Fibroblast of gingiva (primary cell): ENCODE measurements around the gene PLXNC1.

Source experiments
- DNase-seq: peaks from one replicate; pipeline ENCODE4 v3.0.0-alpha.2; 2011; ENCODE audit warnings: low read depth

The PLXNC1 gene

DNA sequence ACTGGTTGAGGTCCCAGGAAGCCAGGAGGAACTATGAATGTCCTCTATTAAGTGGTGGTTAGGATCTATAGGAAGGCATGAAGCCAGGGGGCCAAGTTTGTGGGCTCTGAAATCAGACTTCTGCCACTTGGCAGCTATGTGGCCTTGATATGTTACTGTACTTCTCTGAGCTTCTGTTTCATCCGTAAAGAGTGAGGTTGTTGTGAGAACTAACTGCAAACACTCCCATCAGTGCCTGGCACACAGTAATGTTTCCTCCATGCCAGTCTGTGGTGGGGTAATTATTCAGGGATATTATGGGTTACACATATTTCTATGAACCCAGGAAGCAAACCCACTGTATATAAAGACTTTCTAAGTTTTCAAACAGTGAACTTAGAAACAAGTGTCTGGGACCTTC lies 57.4 kb downstream of the PLXNC1 start:
- no peak for DNase-seq

DNA sequence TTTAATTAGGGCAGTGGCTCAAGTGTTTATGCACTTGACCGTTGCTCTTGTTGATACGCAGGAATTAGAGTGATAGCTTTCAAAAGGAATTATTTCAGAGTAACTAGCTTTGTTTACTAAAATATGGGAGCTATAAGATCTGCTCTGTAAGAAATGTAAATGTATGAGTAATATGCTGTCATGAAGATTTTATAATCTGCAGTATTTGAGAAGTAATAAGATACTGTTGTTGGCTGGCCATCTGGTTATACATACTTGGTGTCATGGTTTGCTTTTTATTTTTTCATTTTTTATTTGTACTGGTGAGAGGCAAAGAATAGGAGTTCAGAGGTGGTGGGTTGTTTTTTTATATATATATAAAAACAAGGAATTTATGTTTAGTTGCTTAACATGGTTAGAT lies 58.5 kb downstream of the PLXNC1 start:
- DNase-seq = no peak

DNA sequence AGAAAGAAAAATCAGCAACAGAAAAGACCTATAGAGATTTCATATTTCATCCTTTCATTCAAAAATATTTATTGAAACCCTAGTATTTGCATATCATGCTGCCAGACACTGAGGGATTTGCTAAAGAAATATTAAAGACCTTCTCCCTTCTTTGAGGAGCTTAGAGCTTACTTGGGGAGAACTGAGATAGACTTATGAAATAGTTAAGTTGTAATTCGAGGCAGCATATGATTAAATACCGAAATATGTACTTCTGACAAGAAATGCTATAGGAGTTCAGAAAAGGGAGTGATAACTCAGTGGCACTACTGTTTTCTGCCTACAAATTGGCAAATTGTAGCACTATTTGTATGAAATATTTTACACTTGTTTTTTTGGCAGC lies 59.1 kb downstream of the PLXNC1 start:
- no peak for DNase-seq

DNA sequence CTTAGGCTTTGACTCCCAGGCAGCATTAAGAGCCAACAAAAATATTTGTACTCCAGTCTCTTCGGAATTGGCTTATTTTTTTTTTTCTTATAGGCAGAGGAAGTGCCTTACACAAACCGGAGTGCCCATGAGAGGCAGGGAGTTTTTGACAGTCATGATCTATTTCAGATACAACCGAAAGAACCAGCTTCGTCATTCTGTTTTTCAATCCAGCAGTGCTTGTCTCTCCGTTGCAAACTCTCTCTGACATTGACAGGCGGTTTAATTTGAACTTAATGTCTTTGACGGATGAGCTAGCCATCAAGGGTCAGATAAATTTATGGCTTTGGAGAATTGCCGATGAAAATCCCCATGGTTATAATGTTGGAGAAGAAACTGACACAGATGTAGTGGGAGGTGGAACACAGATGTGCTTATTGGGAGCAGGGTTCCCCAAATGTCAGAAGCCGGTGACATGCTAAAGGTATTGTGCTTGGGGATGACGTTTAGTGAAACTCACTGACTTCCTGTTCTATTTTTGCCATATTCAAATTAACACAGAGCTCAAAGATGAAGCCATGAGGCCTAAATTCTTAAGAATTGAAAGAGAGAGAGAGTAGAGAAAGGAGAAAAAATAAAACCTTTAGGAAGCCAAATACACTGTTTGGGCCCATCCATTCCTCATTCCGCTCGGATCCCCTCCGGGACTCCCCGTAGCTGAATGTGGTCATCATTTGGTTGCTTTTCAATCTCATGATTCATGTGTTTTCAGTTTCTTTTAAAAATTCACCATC lies 59.7 kb downstream of the PLXNC1 start:
- DNase-seq = no peak

DNA sequence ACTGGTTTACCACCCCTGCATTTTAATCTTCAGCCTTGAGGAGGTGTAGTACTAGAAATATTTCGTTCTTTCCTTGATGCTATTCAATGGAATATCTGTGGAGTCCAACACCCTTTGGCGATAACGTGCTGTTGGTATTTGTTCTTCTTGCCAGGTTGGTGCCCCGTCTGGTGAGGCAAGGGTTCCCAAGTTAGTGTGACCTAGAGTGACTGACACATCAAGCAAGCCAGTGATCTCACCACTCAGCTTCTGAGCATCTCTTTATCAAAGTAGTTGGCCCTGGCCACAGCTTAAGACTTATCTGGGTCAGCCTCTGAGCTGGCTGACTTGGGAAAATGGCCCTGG lies 60.2 kb downstream of the PLXNC1 start:
- DNase-seq = no peak

DNA sequence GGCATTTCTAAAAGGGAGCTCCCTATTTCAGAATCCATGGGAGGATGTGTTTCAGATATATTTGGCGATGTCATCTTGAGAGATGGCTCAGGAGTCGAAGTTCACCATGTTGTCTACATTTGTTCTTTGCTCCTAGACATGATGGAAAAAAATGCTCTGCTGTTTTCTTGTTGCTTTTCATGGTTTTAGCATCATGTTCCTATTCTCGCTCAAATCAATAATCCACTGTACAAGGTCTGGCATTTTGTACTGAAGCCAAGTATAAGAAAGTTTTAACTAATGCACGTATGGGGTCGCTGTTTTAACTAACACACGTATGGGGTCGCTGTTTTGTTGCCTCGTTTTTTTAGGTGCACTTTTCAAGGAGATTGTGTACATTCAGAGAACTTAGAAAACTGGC lies 60.9 kb downstream of the PLXNC1 start:
- DNase-seq = no peak

DNA sequence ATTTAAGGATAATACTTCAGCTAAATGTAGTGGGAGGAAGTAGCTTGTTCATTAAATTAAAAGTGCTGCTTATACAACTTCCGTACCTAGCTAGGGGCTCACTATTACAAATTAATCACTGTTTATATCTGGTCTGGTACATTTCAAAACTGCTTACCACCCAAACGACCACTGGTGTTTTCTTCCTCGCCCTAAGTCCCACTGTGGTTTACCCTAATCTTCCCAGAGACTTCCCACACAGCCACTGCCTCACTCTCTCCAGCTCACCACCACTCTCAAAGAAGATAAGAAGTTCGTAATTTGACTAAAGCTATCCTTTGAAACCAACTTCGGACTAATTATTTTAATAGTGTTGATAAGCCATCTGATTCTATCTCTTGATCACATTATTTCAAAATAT lies 62.6 kb downstream of the PLXNC1 start:
- DNase-seq = no peak

DNA sequence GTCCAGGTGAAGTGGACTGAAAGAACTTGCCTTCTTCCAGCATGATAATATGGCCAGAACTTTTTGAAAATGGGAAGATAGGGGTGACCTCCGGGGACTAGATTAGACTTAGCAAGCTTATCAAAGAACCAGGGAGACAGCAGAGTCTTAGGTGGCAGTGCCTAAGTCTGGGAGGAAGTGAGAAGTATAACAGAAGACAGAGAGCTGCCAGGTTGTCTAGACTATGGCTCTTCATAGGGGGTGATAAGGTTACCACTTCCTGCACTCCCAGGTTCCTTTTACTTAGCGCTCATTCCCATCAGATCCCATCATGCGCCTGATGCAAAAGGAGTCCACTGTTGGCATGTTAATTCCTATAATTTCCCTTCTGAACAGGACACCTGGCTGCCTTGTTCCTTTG lies 69.9 kb downstream of the PLXNC1 start:
- DNase-seq = no peak

DNA sequence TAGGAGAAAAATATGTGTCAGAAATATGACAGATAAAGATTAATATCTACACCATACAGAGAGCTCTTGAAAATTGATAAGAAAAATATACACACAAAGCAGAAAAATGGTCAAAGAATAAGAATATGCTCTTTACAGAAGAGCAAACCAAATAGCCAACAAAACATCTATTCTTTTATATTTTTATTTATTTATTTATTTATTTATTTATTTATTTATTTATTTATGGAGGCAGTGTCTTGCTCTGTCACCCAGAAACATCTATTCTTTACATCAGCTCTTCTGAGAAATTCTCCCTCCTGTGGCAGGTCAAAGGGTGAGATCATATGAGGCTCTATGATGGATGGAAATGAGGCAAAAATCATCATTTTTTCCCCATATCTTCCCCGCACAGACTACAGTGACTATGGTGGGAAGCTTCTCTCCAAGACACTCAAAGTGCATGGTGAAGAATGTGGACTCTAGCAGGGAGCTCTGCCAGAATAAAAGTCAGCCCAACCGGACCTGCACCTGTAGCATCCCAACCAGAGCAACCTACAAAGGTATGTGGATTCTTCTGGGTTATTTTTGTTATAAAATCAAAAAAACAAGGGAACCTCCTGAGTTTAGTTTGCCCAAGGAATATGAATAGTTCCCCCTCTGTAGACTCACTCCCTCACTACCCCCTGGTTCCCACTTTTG lies 71.4 kb downstream of the PLXNC1 start:
- DNase-seq = no peak

DNA sequence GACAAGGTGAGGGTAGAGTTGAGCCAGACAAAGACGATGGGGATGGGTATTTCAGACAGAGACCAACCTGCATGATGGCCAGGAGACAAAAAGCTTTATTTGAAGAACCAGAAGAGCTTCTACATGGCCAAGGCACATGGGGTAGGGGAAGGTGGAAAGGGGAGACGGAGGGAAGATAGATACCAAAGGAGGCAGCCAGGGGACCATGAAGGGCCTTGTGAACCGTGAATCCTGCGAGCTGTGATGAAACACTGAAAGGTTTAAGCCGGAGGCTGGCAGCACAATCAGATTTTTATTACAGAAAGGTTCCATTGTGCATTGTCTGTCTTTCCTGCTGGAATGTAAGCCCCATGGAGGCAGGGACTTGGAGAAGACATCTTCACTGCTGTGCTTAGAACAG lies 72.4 kb downstream of the PLXNC1 start:
- DNase-seq = no peak

DNA sequence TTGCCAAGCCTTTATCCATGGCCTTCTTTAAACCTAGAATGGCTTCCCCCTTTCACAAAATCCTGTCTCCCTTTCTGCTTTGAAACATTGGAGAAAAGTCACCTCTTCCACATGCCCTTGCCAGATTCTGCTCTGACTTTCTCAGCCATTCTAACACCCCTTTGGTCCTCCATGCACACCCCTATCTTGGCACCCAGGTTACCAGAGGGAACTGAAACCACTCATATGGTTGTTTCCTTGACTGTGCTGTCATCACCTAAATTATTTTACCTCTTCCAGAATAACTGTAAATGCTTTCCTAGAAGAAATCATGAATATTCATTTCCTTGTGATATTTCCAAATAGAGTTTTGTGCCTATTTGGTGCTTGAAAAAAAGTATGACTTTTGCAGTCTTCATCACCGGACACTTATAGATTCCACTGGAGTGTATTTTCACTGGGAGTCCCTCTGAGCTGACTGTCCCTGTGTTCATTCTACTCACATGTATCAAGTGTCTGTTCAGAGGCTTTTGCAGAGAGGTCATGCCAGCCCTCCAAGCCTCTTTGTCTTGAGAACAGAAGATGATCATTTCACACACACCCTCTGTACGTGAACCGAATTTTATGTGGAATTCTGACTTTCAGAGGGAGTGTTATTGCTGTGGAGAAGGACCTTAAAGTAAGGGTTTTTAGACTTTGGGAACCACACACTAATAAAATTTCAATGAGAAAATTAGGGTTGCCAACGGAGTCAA lies 74.1 kb downstream of the PLXNC1 start:
- no peak for DNase-seq

DNA sequence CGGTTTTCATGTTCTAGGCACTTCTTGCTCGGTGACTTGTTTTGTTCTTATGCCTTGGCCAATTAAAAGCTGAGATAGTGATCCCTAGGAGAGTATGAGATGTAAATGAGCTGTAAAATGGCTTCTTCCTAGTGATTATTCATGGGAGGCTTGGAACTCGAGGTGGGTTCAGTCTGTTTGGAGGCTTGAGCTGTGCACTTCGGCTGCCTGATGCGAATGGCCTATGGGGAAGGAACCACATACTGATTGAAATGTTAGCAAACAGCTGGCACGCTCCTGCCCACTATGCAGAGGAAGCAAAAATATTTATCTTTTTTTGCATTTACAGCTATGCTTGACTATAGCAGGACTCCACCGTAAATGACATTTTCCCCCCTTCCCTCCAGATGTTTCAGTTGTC lies 75.5 kb downstream of the PLXNC1 start:
- no peak for DNase-seq

DNA sequence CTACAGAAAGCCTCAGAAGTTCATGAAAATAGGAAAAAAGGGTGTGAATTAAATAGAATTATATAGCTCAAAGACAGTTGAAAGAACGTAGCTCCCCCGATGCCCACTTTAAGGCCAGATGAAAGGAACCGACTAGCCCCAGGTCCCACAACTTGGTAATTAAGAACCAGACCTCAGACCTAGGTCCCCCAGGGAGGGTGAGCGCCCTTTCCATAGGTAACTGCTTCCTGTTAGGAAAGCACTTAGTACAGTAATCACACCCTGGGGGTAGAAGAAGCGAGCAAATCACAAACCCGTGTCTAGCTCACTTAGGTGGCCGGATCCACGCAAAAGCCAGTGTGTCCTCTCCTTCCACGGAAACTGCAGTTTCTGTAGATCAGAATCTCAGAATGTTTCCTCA lies 77.1 kb downstream of the PLXNC1 start:
- DNase-seq = no peak

DNA sequence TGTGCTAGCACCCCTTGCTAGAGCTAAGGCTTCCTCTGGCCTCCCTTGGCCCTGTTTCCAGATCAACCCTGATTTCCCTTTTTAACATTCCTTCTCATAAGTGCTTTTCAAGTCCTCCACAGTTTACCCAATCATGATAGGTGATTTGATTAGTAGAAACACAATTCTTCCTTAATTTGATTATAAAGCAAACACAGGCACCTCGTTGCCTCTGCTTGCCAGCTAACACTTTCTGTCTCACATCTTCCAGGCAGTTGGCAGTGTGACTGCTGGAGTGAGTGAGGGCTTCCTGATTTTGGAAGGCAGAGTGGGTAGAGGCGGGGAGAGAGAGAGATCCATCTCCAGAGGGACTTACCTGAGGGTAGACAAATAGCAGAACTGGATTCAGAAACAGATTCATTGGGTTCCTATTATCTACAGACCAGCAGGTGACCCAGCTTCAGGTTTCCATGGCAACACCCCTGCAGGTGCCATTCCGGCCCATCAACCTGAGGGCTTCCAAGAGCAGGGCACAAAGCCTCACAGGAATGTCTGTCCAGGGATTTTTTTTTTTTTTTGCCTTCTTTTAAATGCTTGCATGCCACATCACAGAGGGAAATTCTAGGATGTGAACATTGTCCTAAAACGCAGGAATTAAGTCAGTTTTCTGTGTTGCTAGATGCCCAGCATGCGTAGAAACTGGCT lies 77.7 kb downstream of the PLXNC1 start:
- DNase-seq = no peak

DNA sequence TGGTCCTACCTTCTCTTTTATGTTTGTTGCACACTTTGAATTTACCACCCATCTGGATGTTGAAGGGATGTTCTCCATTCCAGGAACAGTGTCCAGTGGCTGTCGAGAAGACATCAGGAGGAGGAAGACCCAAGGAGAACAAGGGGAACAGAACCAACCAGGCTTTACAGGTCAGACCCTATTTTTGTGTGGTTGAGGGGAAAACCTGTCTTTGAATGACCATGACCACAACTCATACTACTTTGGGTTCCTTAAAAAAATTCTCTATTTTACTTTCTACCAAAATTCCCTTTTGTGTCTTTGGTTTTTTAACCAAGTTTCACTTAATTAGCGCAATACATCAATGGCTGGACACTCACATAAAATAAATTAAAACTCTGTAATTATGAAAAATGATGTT lies 78.7 kb downstream of the PLXNC1 start:
- DNase-seq = no peak

DNA sequence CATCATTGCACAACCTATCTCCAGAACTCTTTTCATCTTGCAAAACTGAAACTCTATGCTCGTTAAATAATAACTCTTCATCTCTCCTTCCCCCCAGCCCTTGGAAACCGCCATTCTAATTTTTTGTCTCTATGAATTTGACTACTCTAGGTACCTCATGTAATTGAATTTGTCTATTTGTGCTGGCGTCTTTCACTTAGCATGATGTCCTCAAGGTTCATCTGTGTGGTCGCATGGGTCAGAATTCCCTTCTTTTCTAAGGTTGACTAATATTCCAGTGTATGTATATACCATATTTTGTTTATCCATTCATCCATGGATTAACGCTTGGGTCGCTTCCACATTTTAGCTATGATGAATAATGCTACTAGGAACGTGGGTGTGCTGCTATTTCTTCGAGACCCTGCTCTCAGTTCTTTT lies 80.1 kb downstream of the PLXNC1 start:
- DNase-seq = no peak

DNA sequence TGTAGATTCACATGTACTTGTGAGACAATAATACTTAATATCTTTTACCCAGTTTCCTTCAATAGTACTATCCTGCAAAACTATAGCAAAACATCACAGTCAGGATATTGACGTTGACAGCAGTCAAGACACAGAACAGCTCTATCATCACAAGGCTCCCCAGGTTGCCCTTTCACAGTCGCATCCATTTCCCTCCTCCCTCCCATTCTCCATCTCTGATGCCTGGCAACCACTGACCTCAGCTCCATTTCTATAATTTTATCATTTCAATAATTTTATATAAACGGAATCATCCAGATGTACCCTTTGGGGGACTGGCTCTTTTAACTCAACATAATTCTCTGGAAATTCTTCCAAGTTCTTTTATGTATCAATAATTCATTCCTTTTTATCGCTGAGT lies 81.5 kb downstream of the PLXNC1 start:
- no peak for DNase-seq

DNA sequence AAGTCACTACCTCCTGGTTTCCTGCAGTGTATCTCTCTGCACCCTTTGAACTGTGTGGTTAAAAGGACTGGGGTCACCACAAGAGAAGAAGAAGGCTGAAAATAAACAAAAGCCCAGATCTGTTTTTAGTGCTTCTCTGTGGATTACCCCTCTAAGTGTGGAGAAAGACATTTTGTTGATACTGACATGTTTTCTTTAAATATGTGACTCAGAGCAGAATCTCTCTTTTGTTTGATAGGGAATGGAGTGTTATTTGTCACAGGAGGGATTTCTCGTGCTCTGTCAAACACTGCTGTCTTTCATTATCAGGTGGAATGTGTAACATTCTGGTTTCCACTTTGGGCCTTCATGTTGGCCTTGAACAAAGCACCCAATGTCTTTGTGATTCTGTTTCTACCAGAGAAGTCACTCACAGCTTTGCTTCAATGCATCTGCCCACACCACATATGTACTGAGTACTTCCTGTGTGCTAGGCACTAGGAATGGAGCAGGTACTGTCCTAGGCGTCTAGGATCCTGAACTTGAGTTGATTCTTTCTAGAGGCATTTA lies 82.1 kb downstream of the PLXNC1 start:
- no peak for DNase-seq

DNA sequence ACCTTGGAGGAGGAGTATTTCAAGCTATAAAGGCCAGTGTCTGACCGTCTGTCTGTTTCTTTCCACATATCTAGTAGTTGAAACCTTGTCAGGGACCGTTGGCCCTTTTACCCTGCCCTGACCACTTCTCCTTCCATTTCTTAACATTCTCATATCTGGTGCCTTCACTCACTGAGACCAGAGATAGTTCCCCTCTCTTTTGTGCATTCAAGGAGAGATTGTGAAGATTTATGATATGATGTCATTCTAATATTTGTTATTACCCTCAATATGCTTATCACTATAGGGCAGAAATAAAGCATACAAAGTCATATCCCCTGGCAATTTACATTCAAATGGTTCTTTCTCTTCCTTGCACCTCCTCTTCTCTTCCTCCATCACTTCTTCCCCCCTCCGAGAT lies 83.3 kb downstream of the PLXNC1 start:
- no peak for DNase-seq

DNA sequence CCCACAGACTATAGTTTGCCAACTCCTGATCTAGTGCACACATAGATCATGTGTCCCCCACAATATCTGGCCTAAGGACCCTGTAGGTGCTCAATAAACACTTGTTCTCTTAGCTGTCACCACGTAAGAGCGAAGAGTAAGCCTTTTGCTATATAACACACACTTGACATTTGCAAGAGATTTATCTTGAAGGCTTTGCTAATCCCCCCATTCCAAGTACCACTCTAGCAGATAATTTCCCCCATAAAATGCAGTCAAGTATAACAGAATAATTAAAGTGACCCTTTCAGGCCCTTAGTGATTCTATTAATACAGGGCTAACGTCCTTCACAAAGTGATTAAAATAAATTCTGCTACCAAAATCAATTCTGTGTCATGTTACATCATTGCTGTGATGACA lies 87.5 kb downstream of the PLXNC1 start:
- no peak for DNase-seq

DNA sequence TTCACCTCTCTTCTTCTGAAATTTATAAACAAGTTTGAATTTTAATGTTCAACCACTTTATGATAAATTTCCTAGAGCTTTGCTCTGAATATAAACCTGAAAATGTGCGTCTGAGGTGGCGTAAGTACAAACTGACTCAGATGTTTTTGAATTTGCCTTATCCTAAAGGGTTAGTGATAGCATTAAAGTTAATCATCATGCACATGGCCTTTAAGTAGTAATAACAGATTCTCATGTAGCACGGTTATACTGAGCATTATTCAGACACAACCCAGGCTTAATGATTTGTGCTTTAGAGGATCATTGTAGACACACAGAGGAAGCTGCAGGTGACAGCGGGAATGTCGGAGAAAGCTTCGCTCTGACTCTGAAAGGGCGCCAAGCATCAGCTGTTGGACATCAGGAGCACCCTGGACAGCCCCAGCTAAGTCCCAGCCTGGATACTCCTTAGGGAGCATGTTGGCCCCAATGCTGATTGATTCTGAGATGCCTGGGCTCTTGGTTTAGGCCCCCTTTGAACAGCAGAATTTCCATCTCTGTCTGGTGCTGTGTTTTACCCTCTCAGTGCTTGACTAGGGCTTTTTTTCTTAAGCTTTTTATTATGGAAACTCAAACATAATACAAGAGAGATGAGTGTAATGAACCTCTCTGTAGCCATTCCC lies 91.1 kb downstream of the PLXNC1 start:
- DNase-seq = no peak

DNA sequence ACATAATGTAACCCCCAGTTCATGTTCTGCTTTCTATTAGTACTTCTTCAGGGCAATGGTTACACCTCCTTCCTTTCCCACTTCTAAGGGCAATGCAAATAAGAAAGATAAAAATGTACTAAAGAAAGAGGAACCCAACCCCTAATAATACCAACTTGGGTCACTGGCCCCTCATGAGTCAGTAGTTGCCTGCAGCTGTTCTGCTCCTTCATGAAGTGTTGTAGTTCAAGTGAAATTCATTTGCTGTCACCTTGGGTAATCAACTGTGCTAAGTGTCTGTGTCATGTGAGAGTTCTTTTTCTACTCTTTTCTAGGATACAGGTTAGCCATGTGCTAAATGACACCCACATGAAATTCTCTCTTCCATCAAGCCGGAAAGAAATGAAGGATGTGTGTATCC lies 91.8 kb downstream of the PLXNC1 start:
- DNase-seq = no peak
